GM21423 (cell line): ENCODE results near the gene GNAS.
A peak's percentile ranks its signal among the peaks of the same experiment; 100 is the strongest.
"Not testable (repeated sequence)": the region's sequence is repeated elsewhere in the genome, so short reads cannot be mapped to it uniquely, and the experiment has no call there.

ENCODE experiments used
- ATAC-seq: cut with Tn5 transposase; IDR thresholded peaks from one replicate; pipeline ENCODE4 v1.9.1; 2021; ENCODE audit warnings: mild to moderate bottlenecking, moderate library complexity; ENCODE audit not compliant: unreplicated experiment

Gene GNAS

GRCh38 chr20:58826271-58826670 lies 26.2 kb upstream of the GNAS start:
- ATAC-seq = no peak

DNA sequence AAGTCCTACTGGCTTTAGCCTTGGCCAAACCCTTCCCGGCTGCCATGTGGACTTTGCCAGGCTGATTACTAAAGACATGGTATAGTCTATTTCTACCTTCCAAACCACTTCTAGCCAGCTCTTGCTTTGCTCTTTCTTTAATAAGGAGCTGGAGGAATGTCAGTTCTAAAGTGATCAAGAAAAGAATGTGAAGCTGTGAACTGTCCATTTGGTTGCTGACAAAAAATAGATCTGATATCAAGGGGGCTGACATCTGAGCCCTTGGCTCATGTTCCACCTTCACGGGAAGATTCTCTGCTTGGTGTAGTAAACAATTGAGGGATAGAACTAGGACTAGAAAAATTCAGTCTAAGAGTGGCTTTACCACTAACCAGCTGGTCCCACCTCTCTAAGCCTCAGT lies 24.4 kb upstream of the GNAS start:
- no peak for ATAC-seq

DNA sequence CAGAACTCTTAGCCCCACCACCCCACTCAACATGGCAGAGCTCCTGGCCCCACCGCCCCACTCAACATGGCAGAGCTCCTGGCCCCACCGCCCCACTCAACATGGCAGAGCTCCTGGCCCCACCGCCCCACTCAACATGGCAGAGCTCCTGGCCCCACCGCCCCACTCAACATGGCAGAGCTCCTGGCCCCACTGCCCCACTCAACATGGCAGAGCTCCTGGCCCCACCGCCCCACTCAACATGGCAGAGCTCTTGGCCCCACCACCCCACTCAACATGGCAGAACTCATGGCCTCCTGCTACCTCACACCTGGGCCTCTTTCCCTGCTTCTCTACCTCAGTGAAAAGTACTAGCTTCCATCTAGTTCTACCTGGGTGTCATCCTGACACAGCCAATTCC lies 23.7 kb upstream of the GNAS start:
- not testable (repeated sequence) for ATAC-seq

GRCh38 chr20:58829531-58829941 lies 23.0 kb upstream of the GNAS start:
- ATAC-seq = no peak

GRCh38 chr20:58832457-58832856 lies 20.1 kb upstream of the GNAS start:
- no peak for ATAC-seq

GRCh38 chr20:58833921-58834320 lies 18.6 kb upstream of the GNAS start:
- no peak for ATAC-seq

- no peak for ATAC-seq
These were observed 17.3 kb upstream of the GNAS start for GRCh38 chr20:58835231-58835630.

DNA sequence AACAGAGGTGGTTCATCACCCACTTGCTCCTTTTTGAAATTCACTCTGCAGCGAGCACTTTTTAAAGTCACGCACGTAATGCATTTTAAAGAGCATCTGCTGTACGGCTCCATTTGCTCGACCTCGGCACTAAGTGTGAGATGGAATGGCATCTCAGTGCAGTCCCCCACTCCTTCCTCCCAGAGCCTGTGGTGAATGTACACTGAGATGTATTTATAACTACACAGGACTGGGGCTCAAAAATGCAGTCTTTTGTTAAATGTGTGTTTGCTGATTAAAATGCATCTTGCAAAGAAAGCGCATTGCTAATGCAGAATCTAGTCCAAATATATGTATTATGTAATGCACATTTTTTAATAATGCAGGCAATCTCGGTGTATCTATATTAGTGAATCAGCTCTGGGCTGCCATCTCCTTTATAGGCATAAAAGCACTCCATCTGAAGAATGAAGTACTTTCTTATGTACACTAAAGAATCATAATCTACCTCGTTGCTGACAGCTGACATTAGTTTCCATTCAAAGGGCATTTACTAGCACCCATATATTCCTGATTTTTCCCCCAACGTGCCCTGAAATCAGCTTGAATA lies 15.8 kb upstream of the GNAS start:
- no peak for ATAC-seq

DNA sequence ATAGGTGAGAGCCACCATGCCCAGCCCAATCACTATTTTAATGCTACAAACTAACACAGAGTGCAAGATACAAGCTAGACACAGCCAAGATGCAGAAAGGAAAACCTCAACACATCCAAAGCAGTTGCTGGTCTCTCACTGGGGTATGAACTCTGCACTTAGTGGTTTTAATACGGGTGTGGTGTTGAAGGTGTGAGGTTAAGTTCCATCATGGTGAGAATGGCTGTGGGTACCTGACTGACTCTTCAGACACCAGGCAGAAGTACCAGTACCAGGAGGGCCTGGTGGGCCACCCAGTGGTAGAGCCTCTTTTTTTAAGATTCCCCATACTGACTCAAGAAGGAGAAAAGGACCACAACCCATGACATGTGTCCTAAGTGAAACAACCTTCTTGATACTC lies 14.8 kb upstream of the GNAS start:
- ATAC-seq = no peak

GRCh38 chr20:58838174-58838573 lies 14.3 kb upstream of the GNAS start:
- no peak for ATAC-seq

DNA sequence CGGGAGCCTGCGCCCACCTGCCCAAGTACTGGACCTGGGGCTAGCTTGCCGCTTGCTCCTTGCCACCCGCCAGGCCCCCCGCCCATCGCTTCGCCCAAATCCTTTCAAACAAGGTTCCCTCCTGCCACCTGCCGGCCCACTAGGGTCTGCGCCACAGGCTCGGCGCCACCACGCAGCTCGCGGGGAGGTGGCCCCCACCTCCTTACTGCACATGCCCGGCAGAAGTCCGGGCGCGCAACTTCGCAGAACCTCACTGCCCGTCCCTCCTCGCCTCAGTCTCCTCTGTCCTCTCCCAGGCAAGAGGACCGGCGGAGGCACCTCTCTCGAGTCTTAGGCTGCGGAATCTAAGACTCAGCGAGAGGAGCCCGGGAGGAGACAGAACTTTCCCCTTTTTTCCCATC lies 13.0 kb upstream of the GNAS start:
- no peak for ATAC-seq

DNA sequence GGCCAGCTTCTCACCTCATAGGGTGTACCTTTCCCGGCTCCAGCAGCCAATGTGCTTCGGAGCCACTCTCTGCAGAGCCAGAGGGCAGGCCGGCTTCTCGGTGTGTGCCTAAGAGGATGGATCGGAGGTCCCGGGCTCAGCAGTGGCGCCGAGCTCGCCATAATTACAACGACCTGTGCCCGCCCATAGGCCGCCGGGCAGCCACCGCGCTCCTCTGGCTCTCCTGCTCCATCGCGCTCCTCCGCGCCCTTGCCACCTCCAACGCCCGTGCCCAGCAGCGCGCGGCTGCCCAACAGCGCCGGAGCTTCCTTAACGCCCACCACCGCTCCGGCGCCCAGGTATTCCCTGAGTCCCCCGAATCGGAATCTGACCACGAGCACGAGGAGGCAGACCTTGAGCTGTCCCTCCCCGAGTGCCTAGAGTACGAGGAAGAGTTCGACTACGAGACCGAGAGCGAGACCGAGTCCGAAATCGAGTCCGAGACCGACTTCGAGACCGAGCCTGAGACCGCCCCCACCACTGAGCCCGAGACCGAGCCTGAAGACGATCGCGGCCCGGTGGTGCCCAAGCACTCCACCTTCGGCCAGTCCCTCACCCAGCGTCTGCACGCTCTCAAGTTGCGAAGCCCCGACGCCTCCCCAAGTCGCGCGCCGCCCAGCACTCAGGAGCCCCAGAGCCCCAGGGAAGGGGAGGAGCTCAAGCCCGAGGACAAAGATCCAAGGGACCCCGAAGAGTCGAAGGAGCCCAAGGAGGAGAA lies 12.3 kb upstream of the GNAS start:
- no peak for ATAC-seq

- no peak for ATAC-seq
These were observed 11.5 kb upstream of the GNAS start for GRCh38 chr20:58840816-58841538.

- no peak for ATAC-seq
These were observed 10.8 kb upstream of the GNAS start for GRCh38 chr20:58841539-58842264.

- ATAC-seq = no peak
These were observed 10.2 kb upstream of the GNAS start for GRCh38 chr20:58842276-58842675.

GRCh38 chr20:58843128-58843556 lies 9.4 kb upstream of the GNAS start:
- ATAC-seq = no peak

- ATAC-seq = no peak
These were observed 6.8 kb upstream of the GNAS start for GRCh38 chr20:58845706-58846105.

GRCh38 chr20:58847463-58847862 lies 5.1 kb upstream of the GNAS start:
- no peak for ATAC-seq

DNA sequence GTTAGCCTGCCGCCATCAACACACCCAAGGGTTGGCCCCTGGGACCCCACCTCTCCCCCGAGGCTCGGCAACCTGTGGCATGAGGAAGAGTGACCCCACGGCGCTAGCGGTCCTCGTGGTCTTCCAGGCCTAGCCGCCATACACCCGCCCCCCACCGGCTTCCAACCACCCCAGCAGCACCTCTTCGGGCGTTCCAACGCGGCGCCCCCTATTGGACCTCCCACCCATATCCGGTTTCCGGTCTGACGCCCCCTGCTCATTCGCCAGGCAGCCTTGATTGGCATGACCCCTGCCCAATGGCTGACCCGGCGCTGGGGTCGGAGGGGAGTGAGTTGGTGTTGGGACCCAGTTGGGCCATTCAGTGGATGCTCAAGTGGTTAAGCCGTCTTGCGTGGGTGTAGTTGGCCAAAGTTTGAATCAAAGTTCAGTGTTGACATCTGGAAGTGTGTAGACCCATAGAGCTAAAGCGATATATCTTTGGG lies 1.8 kb upstream of the GNAS start, which contains the start of gene GNAS-AS1:
Gene GNAS-AS1, minus strand, starts transcription at position 210 of the 482 bp plus-strand sequence.
- peak; percentile 81 for ATAC-seq

- ATAC-seq = no peak
These were observed 1.1 kb upstream of the GNAS start for GRCh38 chr20:58851221-58851968.
